GM12878 (cell line): ENCODE measurements around the gene TMEM232. TPM values are rescaled to one million over a fixed set of nuclear protein-coding genes. Genes with fewer than 3 reads are reported as not detected.

Experiments
- ATAC-seq: fragments of 200-7000 bp; cut with Tn5 transposase; 3 replicates; pipeline ENCODE4 v1.9.1; 2020; ENCODE audit warnings: mild to moderate bottlenecking, moderate library complexity
- BruUV-seq: library from RNA; stranded (reverse); fragments of 400-500 nt; replicated peaks from 2 replicates; lab custom pipeline; 2021; lab: Mats Ljungman, UMichigan
- CTCF ChIA-PET: fragments of 300-600 bp; sonication (Branson Sonifier 250); formaldehyde crosslinking; extraction: SDS; loops from one replicate; lab custom pipeline; 2021; ENCODE audit warnings: inconsistent platforms; lab: Yijun Ruan, JAX
- POLR2A ChIA-PET: fragments of 350-600 bp; formaldehyde crosslinking; extraction: SDS; loops from one replicate; lab custom pipeline; 2021; ENCODE audit warnings: inconsistent platforms; lab: Charles Lee
- RAD21 ChIA-PET: fragments of 300-600 bp; sonication (Branson Sonifier 250); formaldehyde crosslinking; loops from one replicate; lab custom pipeline; 2023; ENCODE audit warnings: antibody characterized with exemption; ENCODE audit not compliant: unreplicated experiment; lab: Charles Lee
- SMC1A ChIA-PET: fragments of 300-600 bp; sonication (Branson Sonifier 250); formaldehyde crosslinking; loops from one replicate; lab custom pipeline; 2023; ENCODE audit not compliant: unreplicated experiment, uncharacterized antibody; lab: Charles Lee
- DNase-seq: peaks from one replicate; pipeline ENCODE4 v3.0.0-alpha.2; 2011; ENCODE audit warnings: low read depth, low spot score
- FAIRE-seq: peaks from 3 replicates; lab custom pipeline; 2011; peaks lifted over from hg19 to GRCh38; lab: Jason Lieb, UNC
- H2AFZ ChIP-seq: 2 replicates; pipeline ENCODE4 v1.6.0; 2011; ENCODE audit warnings: low read depth, low read length, control low read depth; ENCODE audit not compliant: control insufficient read depth
- H3K27ac ChIP-seq: 2 replicates; pipeline ENCODE4 v1.5.1; 2011; ENCODE audit warnings: control low read depth; ENCODE audit not compliant: control insufficient read depth, insufficient read depth
- H3K27me3 ChIP-seq, 2 experiments: replicated peaks in 1 of 2; 2 replicates each; pipeline versions ENCODE4 v1.6.0 to v1.6.1; 2011; ENCODE audit warnings: low read length in 1 of 2; ENCODE audit not compliant: control insufficient read depth in 2 of 2, insufficient read depth in 2 of 2
- H3K36me3 ChIP-seq, 2 experiments: 2 replicates each; pipeline ENCODE4 v1.5.1; 2011; ENCODE audit warnings: low read length in 1 of 2; ENCODE audit not compliant: control insufficient read depth in 2 of 2, insufficient read depth in 2 of 2
- H3K4me1 ChIP-seq: 2 replicates; pipeline ENCODE4 v1.6.1; 2011; ENCODE audit warnings: mild to moderate bottlenecking, low read length, moderate library complexity, mixed read lengths; ENCODE audit not compliant: control insufficient read depth, insufficient read depth
- H3K4me2 ChIP-seq: 2 replicates; pipeline ENCODE4 v1.6.0; 2011; ENCODE audit warnings: control low read depth; ENCODE audit not compliant: control insufficient read depth, insufficient read depth
- H3K4me3 ChIP-seq: fragments of 200-600 bp; sonication (generic); 2 replicates; pipeline ENCODE4 v1.5.1; 2016
- H3K79me2 ChIP-seq: 2 replicates; pipeline ENCODE4 v1.6.0; 2011; ENCODE audit warnings: low read length; ENCODE audit not compliant: control insufficient read depth, insufficient read depth
- H3K9ac ChIP-seq: 2 replicates; pipeline ENCODE4 v1.8.0; 2011; ENCODE audit warnings: low read length, control low read depth, mixed read lengths; ENCODE audit not compliant: control insufficient read depth, insufficient read depth
- H3K9me3 ChIP-seq: replicated peaks from 3 replicates; pipeline ENCODE4 v1.5.1; 2011; ENCODE audit warnings: mild to moderate bottlenecking, low read length; ENCODE audit not compliant: control insufficient read depth, insufficient read depth
- H4K20me1 ChIP-seq: 2 replicates; pipeline ENCODE4 v1.6.0; 2011; ENCODE audit not compliant: control insufficient read depth, insufficient read depth
- BACH1 ChIP-seq: fragments of 450-650 bp; IDR thresholded peaks from 2 replicates; pipeline ENCODE4 v1.6.1; 2017; ENCODE audit warnings: mild to moderate bottlenecking, borderline replicate concordance
- BCL11A ChIP-seq: IDR thresholded peaks from 2 replicates; pipeline ENCODE4 v1.6.1; 2011; ENCODE audit warnings: low read depth, low read length
- CBX3 ChIP-seq: fragments of 200-600 bp; sonication (generic); IDR thresholded peaks from 2 replicates; pipeline ENCODE4 v1.6.1; 2016; ENCODE audit warnings: low read depth, borderline replicate concordance
- E2F8 ChIP-seq: fragments of 450-650 bp; IDR thresholded peaks from 2 replicates; pipeline ENCODE4 v1.6.1; 2018; ENCODE audit warnings: mild to moderate bottlenecking, low read depth, moderate library complexity; ENCODE audit not compliant: partially characterized antibody
- NRF1 ChIP-seq: conservative IDR thresholded peaks from 2 replicates; pipeline ENCODE4 v1.6.1; 2011; ENCODE audit warnings: mild to moderate bottlenecking, low read depth, low read length, improper control_type of control experiment
- RELB ChIP-seq: fragments of 450-650 bp; IDR thresholded peaks from 2 replicates; pipeline ENCODE4 v1.6.1; 2017; ENCODE audit warnings: low read depth, mild to moderate bottlenecking, moderate library complexity
- SMC3 ChIP-seq: IDR thresholded peaks from 2 replicates; pipeline ENCODE4 v1.6.1; 2011; ENCODE audit warnings: low read length, improper control_type of control experiment, borderline replicate concordance
- SUPT20H ChIP-seq: IDR thresholded peaks from 2 replicates; pipeline ENCODE4 v1.6.1; 2011; ENCODE audit warnings: low read depth, mild to moderate bottlenecking, low read length, moderate library complexity, borderline replicate concordance; ENCODE audit not compliant: control insufficient read depth
- ZBTB33 ChIP-seq: fragments of 450-650 bp; IDR thresholded peaks from 2 replicates; pipeline ENCODE4 v1.6.1; 2017; ENCODE audit warnings: mild to moderate bottlenecking
- ZBTB4 ChIP-seq: fragments of 450-650 bp; formaldehyde crosslinking; IDR thresholded peaks from 2 replicates; pipeline ENCODE4 v1.4.0; 2022; ENCODE audit warnings: mild to moderate bottlenecking, moderate library complexity
- WGBS: methylation state at CpG from one replicate; pipeline ENCODE4 v1.1.6; 2016; ENCODE audit warnings: low lambda C conversion rate; ENCODE audit not compliant: insufficient replicate concordance, insufficient coverage; ENCODE audit errors: missing lambda C conversion rate; 5-methylcytosine and 5-hydroxymethylcytosine counted together
- in situ Hi-C: fragments of 300-500 bp; cut with MboI; formaldehyde crosslinking; loops from 9 replicates; pipeline ENCODE4 v1.14.3; 2018; ENCODE audit warnings: mixed read lengths
- intact Hi-C: fragments of 100-400 bp; cut with micrococcal nuclease; formaldehyde crosslinking; loops from one replicate; pipeline ENCODE4 v1.14.2; 2022; ENCODE audit not compliant: unreplicated experiment
- polyA plus RNA-seq, 11 experiments: library from polyadenylated mRNA; depleted of rRNA in 4 of 11; unstranded in 6 of 11; stranded (reverse) in 5 of 11; fragments of >200 nt; fragmentation: Nextera tagmentation in 4 of 11; fragmentation: Illumina TruSeq in 1 of 11; extraction: Ambion mirVana in 4 of 11; extraction: Trizol in 1 of 11; gene quantifications; 1 replicate in 1 of 11; 2 replicates in 10 of 11; pipeline versions ENCODE4 v1.2.1 to v1.2.3, GENCODE V29; 2011 to 2016; ENCODE audit warnings: inconsistent platforms in 2 of 11, missing spikeins in 2 of 11, low read depth in 1 of 11
- total RNA-seq, 4 experiments: library from RNA; depleted of rRNA in 3 of 4; stranded (reverse); fragments of >200 nt in 3 of 4; fragmentation: Illumina TruSeq in 1 of 4; extraction: Trizol in 1 of 4; gene quantifications; 2 replicates each; pipeline versions ENCODE4 v1.2.1 to v1.2.3, GENCODE V29; 2013 to 2021

Gene TMEM232
- total and polyA plus RNA-seq, 10 of the 15 experiments (the other 5 are each of a cell fraction or from before 2014, with no cell fraction given): 0.29 to 1.3 (median 0.91) TPM

DNA sequence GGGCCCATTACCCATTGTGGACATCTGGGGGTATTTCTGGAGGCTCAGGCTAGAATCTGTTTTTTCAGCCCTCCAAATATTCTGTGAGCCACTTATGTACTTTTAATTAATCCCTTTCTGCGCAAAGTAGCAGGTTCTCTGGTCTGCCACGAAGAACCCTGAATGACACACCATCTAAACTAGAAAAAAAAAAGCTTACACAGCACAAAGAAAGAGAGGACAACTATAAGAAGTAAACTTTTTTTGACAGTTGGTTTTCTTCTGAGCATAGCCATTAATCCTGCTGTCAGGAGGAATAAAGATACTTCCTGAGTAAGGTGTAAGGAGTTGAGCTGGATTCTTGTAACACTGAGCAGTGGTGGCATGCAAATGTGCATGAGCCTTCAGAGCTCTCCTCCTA, 327.5 kb downstream of the TMEM232 start (continued):
- TF ChIP-seq ZBTB33 (no peak), NRF1 (no peak), SUPT20H (no peak), BCL11A (no peak), RELB (no peak), E2F8 (no peak)

GRCh38 chr5:110397281-110397680, 329.2 kb downstream of the TMEM232 start:
- intact Hi-C loops (no loop called here), in situ Hi-C loops (no loop called here)
- 53% methylated on average over 1 of the region's 1 CpG for WGBS
- no peak overlapping the region for H2AFZ ChIP-seq
- H3K27ac ChIP-seq: no peak overlapping the region
- SMC1A ChIA-PET: no interaction called here
- FAIRE-seq (no peak), ATAC-seq (no peak), DNase-seq (no peak)
- no peaks in the 10 kb centered on the region for H3K9me3 ChIP-seq
- no peaks in the 10 kb centered on the region for H4K20me1 ChIP-seq
- no peak overlapping the region for H3K9ac ChIP-seq
- H3K79me2 ChIP-seq: no peaks in the 10 kb centered on the region
- no peaks in the 10 kb centered on the region for H3K27me3 ChIP-seq
- no peak overlapping the region for H3K4me3 ChIP-seq
- CTCF ChIA-PET: no interaction called here
- RAD21 ChIA-PET: no interaction called here
- no TSS peak for BruUV-seq
- H3K36me3 ChIP-seq: no peaks in the 10 kb centered on the region
- H3K4me2 ChIP-seq: no peak overlapping the region
- TF ChIP-seq BACH1 (no peak), SMC3 (no peak), CBX3 (no peak), ZBTB4 (CRISPR knock-in tag) (no peak)
- POLR2A ChIA-PET: no interaction called here
- no peaks in the 10 kb centered on the region for H3K4me1 ChIP-seq
